Left ventricle myocardium inferior (tissue), 1 donor: Measurements from ENCODE around the gene RHOH. TPM values are rescaled to one million over a fixed set of nuclear protein-coding genes. Genes with fewer than 3 reads are reported as not detected.
"Not testable (repeated sequence)": the region's sequence is repeated elsewhere in the genome, so short reads cannot be mapped to it uniquely, and the experiment has no call there.

Experiments
- DNase-seq: peaks from one replicate; pipeline ENCODE4 v3.0.0-alpha.2; 2020
- H3K27ac ChIP-seq: fragments of 200-600 bp; replicated peaks from 2 replicates; pipeline ENCODE4 v1.8.0; 2021
- H3K27me3 ChIP-seq: fragments of 200-600 bp; 2 replicates; pipeline ENCODE4 v1.8.0; 2021; ENCODE audit warnings: low read depth
- H3K36me3 ChIP-seq: fragments of 200-600 bp; 2 replicates; pipeline ENCODE4 v1.8.0; 2021
- H3K4me1 ChIP-seq: fragments of 200-600 bp; 2 replicates; pipeline ENCODE4 v1.8.0; 2021
- H3K4me3 ChIP-seq: fragments of 200-600 bp; 2 replicates; pipeline ENCODE4 v1.8.0; 2021; ENCODE audit warnings: mild to moderate bottlenecking, moderate library complexity
- H3K9me3 ChIP-seq: fragments of 200-600 bp; replicated peaks from 2 replicates; pipeline ENCODE4 v1.8.0; 2021
- CTCF ChIP-seq: fragments of 200-600 bp; IDR thresholded peaks from 2 replicates; pipeline ENCODE4 v1.8.0; 2021; ENCODE audit warnings: antibody characterized with exemption, mild to moderate bottlenecking, borderline replicate concordance
- intact Hi-C: fragments of 100-400 bp; cut with micrococcal nuclease; formaldehyde crosslinking; loops from one replicate; pipeline ENCODE4 v1.11.0; 2022
- long read RNA-seq: library from polyadenylated mRNA; unstranded; transcript quantifications from one replicate; pipeline ENCODE4 v2.0.0, GENCODE V29; 2021
- total RNA-seq: library from RNA; stranded (reverse); fragmentation: NEBNext Ultra II Directional; extraction: Animal tissue kit (Norgen Biotek cat#: 25700); gene quantifications from one replicate; pipeline ENCODE4 v1.2.1, GENCODE V29; 2021
- donor health status: DM: no; HTN: yes; CAD: no; lungs with severe emphysema.

Gene RHOH
- total RNA-seq, result 0.41 TPM
- long read RNA-seq, result 0 reads

GRCh38 chr4:40196724-40197281 is at the start of gene RHOH:
Gene RHOH, plus strand, starts transcription at chr4:40197031. Its CDS starts 46,356 bp downstream, at chr4:40243387.
- DNase-seq, result no peak
- Histone ChIP-seq H3K4me3 (no peak within 1 kb of the TSS), H3K27ac (no peak within 1 kb of the TSS)

GRCh38 chr4:40147490-40147889 is 49.3 kb upstream of the RHOH start:
- DNase-seq, H3K27me3 ChIP-seq, H3K4me3 ChIP-seq, H3K4me1 ChIP-seq, intact Hi-C loops, H3K9me3 ChIP-seq, H3K27ac ChIP-seq: not testable (repeated sequence)
- H3K36me3 ChIP-seq, result peaks cover 24% of the 10 kb centered on the region

More at GRCh38 chr4:40196724-40197281, at the start of gene RHOH:
- Histone ChIP-seq H3K36me3 (no peaks in the 10 kb centered on the region), H3K27me3 (peaks cover 81% of the 10 kb centered on the region), H3K9me3 (no peaks in the 10 kb centered on the region), H3K4me1 (no peaks in the 10 kb centered on the region)
- TF ChIP-seq CTCF, result no peak
- intact Hi-C loops, result no loop called here

- peak; percentile 19 for DNase-seq
- TF ChIP-seq CTCF, result peak; percentile 87
Measured at GRCh38 chr4:40149960-40150385, 46.9 kb upstream of the RHOH start.

GRCh38 chr4:40150932-40151331 is 45.9 kb upstream of the RHOH start:
- H3K27me3 ChIP-seq, result no peaks in the 10 kb centered on the region
- intact Hi-C loops, result loop anchor here (5.0 kb wide), 1 partner anchor 156 kb away; no protein-coding TSS in a partner anchor
- peaks cover 6% of the 10 kb centered on the region for H3K9me3 ChIP-seq
- H3K27ac ChIP-seq, result no peak overlapping the region
- TF ChIP-seq CTCF, result no peak
- H3K4me3 ChIP-seq, result no peak overlapping the region
- DNase-seq, result no peak
- no peaks in the 10 kb centered on the region for H3K36me3 ChIP-seq
- H3K4me1 ChIP-seq, result no peaks in the 10 kb centered on the region

More at GRCh38 chr4:40149960-40150385, 46.9 kb upstream of the RHOH start:
- Histone ChIP-seq H3K9me3 (peaks cover 6% of the 10 kb centered on the region), H3K27ac (no peak overlapping the region), H3K36me3 (no peaks in the 10 kb centered on the region), H3K4me3 (no peak overlapping the region), H3K27me3 (no peaks in the 10 kb centered on the region), H3K4me1 (no peaks in the 10 kb centered on the region)
- intact Hi-C loops, result loop anchor here (5.0 kb wide), 1 partner anchor 157 kb away; no protein-coding TSS in a partner anchor

- no peak overlapping the region for H3K27ac ChIP-seq
- DNase-seq, result no peak
- intact Hi-C loops, result loop anchor here (5.0 kb wide), 1 partner anchor 155 kb away; no protein-coding TSS in a partner anchor
- no peaks in the 10 kb centered on the region for H3K36me3 ChIP-seq
- H3K9me3 ChIP-seq, result peaks cover 6% of the 10 kb centered on the region
- H3K4me1 ChIP-seq, result no peaks in the 10 kb centered on the region
- H3K27me3 ChIP-seq, result no peaks in the 10 kb centered on the region
- no peak for TF ChIP-seq CTCF
- H3K4me3 ChIP-seq, result no peak overlapping the region
Measured at GRCh38 chr4:40152637-40153036, 44.2 kb upstream of the RHOH start.

- Histone ChIP-seq H3K4me1 (no peaks in the 10 kb centered on the region), H3K9me3 (no peaks in the 10 kb centered on the region), H3K27me3 (no peaks in the 10 kb centered on the region), H3K27ac (no peak overlapping the region), H3K36me3 (peaks cover under 1% of the 10 kb centered on the region), H3K4me3 (no peak overlapping the region)
- TF ChIP-seq CTCF, result no peak
- intact Hi-C loops, result no loop called here
- DNase-seq, result no peak
Measured at GRCh38 chr4:40157436-40157835, 39.4 kb upstream of the RHOH start.
